Posterior vena cava (tissue), 2 donors: ENCODE results near the gene TWNK. TPM values are rescaled to one million over a fixed set of nuclear protein-coding genes. Genes with fewer than 3 reads are reported as not detected.

Source experiments
- DNase-seq: peaks from one replicate; pipeline ENCODE4 v3.0.0-alpha.2; 2020; ENCODE audit warnings: low spot score
- intact Hi-C, 2 donors: fragments of 100-400 bp; cut with DNase I; formaldehyde crosslinking; loops; one replicate each; pipeline versions ENCODE4 v1.14.1 to v1.14.2; 2022 to 2023
- total RNA-seq, 2 donors: library from RNA; stranded (reverse); fragmentation: NEBNext Ultra II Directional; extraction: Animal tissue kit (Norgen Biotek cat#: 25700); gene quantifications; one replicate each; pipeline ENCODE4 v1.2.1, GENCODE V29; 2021
- donor health status: DM: yes; HTN: yes; CAD: no.
- donor health status: DM: yes; HTN: yes; CAD: no.

TWNK gene
- total RNA-seq, 2 donors from 2014 or later: 5.2 to 5.6 TPM

DNA sequence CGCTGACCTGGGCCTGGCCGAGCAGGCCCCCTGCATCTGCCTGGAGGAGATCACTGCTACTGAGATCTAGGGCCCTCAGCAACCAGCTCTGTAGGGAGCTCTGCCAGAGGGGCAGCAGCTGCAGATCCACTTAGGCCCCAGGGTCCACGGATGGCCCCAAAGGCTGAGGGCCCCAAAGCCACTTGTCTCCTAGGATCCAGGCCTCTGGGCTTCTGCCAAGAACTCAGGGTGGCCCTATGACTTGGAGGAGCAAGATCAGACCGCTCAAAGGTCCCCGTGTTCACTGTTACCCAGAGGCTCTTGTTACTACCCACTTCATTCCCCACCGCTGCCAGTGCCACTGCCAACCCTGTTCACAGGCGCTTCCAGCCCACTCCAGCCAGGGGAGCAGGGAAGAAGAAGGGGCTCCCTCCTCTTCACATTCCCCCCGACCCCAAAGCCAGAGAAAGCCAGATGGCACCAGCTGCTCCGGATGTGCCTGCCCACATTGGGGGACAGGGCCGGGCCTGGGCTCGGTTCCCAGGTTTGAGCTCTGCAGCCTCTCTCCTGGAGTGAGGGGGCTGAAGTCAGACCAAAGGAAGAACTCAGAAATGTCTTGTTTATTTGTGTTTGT is 19.9 kb downstream of the TWNK start:
- no peak for DNase-seq
- intact Hi-C loops: no loop called here

DNA sequence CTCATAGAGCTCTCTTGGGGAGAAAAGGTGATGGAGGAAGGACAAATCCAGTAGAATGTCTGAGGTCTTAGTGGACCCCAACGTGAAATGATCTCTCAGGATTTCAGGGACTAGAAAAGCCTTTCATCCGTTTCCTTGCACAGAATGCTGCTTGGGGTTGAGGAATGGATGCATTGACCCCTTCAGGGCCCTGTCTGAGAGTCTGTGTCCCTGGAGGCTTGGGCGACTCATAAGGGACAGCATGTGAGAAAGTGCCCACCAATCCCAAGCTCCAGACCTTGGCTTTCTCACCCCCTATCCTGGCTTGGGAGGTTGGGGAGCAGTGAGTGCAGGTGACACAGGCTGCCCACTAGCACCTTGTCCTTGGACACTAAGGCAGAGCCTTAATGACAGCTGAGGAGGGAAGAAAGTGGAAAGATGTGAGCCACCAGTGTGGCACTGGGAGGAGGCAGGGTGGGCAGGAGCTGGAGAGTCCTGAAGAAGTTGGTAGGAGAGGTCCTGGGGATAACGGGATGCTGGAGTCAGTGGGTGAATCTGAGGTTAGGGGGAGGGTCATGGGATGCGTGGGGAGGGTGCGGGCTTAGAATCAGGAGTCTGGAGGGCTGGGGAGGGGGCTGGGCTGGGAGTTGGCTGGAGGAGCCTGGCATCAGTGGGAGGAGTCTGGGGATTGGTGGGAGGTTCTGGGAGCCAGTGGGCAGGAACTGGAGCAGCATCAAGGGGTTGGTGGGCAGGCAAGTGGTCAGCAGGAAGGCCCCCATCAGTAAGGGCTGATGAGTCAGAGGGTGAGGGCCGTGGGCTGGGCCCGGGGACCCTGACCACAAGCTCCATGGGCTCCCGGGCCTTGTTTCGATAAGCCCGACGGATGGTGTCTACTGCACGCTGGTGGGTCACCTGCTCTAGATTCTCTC is 20.8 kb downstream of the TWNK start:
- intact Hi-C loops: no loop called here
- DNase-seq: no peak

DNA sequence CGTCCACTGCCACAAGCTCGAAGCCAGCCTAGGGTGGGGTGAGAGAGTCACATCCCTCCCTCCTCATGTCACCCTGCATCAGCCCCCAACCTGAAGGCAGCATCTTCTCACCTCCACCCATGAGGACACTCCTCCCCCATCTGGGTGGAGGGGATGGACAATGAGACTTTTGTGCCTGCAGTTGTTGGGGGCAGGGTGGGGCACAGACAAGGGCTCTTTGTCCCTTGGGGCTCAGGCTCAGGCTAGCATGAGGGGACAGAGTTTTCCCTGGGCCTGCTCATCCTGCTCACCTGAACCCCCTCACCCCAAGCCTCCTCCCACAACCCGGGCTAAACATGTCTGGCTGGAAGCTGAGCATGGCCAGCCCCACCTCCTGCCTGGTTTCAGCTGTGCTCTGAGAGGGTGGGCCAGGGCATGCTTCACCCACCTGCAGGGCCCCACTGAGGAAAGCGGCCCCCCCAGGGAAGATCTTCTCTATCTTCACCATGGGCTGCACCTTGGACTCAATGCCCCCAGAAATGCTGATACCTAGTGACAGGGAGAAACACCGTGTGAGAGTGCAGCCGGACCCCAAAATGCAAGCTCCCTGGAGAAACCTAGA is 21.6 kb downstream of the TWNK start:
- intact Hi-C loops: no loop called here
- no peak for DNase-seq

DNA sequence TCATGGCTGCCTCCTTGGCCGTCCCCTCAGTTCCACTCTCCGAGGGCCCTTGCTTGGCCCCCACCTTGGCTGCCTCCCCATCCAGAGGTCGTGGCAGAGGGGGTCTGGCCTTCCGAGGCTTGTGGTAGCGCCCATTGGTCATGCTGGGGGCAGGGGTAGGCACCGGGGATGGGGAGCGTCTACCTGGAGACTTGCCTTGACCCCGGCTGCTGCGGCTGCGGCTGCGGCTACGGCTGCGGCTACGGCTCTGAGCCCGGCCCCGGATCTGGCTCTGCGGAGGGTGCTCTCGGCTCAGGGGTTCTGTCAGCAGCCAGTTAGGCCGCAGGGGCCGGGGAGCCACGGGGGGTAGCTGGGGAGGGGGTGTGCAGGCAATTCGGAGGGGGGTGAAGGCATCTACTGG is 23.0 kb downstream of the TWNK start:
- no peak for DNase-seq
- intact Hi-C loops: no loop called here

DNA sequence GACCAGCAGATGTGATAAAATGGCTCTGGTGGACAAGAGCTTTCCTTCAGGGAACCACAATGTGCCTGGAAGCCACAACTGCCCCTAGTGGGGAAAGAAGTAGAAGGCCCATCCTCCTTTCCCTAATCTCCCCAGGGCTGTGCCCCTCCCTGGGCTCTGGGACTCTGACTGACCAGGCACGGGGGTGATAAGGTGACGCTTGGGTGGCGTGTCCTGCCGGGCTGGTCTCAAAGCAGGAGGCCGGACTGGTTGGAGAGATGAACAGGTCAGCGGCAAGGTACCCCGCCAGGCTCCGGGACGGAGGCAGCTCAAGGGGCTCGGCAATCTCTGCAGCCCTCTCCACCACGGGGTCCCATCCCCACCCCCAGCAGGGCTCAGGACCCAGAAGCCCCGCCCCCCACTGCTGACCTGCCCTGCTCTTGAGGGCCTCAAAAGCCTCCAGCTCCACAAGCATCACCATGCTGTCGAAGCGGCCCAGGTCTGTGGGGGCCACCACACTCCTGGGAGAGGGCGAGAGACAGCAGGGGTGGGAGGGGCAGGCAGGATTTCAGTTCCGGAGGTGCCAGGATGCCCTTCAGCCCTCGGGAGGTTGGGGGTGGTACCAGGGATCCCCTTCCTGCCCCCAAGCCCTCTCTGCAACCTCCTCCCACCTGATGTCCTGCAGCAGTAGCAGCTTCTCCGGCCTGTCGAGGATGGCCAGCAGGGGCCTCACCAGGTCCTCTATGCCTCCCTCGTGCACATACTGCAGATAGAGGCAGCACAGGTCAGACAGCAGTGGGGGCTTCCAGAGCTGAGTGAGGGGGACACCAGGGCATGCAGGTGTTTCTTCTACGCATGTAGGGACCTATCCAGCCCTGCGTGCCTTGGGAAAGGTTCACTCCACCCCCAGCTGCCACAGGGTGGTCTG is 24.4 kb downstream of the TWNK start:
- no peak for DNase-seq
- intact Hi-C loops: loop anchor here in 1 of 2 donors (2.0 kb wide), 1 partner anchor 13 kb away; the partner anchor contains the start of gene LZTS2

DNA sequence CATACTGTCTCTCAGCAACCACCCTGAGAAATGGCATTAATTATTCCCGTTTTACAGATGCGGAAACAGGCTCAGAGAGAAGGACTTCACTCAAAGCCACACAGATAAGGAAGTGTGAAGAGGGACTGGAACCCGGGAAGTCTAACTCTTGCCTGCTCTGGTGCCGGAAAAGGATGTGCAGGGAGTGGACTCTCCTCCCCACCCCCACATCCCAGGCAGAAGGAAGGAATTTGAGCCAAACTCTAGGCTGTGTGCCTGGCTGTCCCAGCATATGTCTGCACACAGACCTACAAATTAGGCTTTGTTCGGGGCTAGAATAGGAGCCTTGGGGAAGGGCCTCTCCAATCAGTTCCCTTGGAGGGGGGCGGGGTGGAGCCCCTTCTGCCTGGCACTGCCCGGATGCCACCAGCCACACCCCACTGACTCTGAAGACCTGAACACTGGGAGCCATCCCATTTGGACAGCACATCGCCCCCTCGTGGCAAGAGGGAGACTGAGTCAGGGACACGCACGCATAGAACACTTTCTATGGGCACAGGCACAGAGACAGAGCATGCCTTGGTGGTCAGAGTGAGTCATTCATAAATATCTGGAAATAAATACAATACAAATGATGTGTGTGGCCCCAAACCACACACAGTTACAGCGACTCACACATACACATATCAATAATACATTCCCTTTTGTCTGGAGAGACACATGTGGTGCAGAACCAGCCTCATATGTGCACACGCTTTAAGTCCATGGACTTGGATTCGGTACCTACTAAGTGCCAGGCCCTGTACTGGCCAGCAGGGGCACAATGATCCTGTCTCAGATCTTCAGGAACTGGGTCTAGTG is 25.4 kb downstream of the TWNK start:
- DNase-seq: peak; percentile 96
- intact Hi-C loops: loop anchor here in 1 of 2 donors (2.0 kb wide), 1 partner anchor 14 kb away; the partner anchor contains the start of gene LZTS2

DNA sequence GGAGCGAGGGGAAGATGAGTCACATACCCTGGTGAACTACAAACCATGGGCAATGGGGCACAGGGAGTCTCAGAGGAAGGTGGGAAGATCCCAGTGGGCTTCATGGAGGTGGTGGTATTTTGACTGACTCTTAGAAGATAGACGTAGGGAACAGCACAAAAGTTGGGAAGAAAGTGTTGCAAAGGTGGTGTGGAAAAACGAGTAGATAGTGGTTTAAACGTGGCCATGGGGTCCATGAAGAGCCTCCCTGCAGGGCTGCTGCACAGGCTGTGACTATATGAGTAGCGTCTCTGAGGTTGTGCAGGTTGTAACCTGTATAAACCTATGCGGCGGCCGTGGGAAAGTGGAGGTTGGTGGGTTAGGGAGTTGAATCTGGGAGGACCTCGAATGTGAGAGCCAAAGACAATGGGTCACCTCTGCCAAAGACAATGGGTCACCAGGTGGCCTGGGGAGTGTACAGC is 26.1 kb downstream of the TWNK start:
- no peak for DNase-seq
- intact Hi-C loops: loop anchor here in 1 of 2 donors (2.0 kb wide), 1 partner anchor 15 kb away; the partner anchor contains the start of gene LZTS2

DNA sequence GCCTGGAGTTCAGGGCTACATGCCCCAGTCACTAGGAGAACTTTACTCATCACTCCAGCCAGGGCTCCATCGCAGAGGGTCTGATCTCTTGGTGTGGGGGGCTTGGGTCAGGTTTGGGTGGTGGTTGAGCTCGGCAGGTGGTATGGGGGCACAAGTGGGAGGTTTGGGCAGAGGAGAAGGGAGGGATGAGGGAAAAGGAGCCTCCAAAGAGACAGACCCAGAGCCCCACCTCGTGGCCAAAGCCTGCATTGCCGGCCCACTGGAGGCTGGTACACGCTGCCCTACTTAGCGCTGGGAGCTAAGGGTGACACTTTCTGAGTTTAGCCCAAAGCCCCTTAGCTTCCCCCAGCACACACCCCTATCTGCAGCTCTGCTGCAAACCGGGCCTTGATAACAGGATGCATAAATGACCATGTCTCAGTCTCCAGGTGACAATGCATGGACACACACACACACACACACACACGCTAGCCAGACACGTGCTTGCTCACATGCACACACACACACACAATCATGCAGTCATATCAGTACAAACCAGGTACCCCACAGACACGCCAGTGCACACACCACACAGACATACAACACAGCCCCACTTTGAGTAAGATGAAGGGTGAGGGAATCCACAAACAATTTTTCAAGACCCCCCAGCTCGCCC is 27.0 kb downstream of the TWNK start:
- intact Hi-C loops: no loop called here

DNA sequence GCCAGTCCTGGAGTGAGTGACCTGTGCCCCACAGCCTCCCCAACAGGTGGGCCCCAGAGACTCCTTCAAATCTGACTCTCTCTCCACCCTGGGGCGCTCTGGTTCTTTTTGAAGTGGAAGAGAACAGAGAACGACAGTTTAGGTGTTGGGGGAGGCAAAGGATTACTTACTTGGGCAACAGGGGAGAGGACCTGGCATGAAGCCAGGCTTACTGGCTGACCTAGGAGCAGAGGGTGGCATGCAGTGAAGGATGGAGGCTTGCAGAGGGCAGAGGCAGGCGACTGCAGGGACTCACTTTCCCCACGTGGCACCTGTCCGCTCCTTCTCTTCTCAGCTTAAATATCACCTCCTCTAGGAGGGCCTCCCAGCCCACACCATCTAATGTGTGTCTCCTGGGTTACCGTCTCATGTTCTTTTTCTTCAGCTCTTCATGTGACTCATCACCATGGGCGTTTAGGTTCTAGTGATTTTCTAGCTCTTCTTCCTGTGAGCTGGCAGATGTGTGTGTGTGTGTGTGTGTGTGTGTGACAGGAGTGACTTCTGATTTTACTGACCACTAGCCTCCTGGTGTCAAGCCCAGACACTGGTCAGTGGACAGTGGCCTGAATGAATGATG is 27.7 kb downstream of the TWNK start:
- DNase-seq: no peak
- intact Hi-C loops: no loop called here

More for the DNA sequence above, 27.0 kb downstream of the TWNK start:
- DNase-seq: peak; percentile 92

DNA sequence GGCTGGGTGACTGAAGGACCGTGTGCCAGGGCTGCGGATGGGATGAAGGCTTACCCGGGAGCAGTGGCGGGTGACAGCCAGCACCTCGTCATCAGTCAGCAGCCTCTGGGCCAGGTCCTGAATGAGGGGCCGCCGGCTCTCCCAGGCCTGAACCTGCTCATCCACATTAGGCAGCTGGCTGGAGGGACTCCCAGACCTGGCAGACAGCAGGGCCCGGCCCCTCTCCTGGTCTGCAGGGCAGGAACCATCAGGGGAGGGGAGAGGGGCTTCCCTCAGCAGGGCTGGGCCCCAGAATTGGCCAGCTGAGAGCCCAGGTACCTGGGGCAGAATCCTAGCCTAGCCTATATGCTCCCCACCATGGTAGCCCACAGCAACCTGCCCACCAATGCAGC is 28.2 kb downstream of the TWNK start:
- DNase-seq: no peak
- intact Hi-C loops: no loop called here

DNA sequence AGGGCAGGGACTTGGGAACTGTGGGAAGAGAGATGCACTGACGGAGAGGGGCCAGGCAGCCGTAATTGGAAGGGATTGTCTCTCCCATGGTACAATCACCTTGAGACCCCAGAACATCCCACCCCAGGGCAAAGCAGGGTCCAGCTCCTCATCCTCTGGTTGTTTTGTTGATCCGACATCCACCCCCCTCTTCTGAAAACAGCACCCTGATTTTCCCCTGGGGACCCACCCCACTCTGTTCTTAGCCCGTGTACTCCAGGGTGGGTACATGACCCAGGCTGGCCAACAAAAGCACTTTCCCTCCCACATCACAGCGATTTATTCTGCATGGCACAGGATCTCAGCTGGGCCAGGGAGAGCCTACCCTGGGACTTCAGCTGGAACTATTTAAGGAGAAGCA is 29.5 kb downstream of the TWNK start:
- intact Hi-C loops: no loop called here

DNA sequence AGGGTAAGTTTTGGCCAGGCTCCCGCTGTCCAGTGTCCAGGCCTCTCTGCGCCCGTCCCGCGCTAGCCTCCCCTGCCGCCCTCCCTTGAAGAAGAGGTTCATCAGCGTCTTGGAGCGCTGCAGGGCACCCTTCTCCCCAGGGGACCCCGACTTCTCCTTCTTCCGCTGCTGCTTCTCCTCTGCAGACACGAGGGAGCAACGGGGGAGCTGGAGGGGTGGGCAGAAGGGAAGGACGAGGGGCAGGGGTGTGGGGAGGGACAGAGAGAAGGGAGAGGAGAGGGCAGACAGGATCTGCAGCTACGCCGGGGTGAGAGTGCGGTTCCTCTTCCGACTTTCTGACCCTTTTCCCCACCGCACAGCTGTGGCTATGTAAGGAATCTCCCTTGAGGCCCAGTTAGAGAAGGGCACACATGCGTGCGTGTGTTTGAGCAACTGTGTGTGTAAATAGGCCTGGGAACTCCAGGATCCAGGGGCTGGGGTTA is 30.8 kb downstream of the TWNK start:
- no peak for DNase-seq
- intact Hi-C loops: no loop called here

More for the DNA sequence above, 29.5 kb downstream of the TWNK start:
- no peak for DNase-seq

DNA sequence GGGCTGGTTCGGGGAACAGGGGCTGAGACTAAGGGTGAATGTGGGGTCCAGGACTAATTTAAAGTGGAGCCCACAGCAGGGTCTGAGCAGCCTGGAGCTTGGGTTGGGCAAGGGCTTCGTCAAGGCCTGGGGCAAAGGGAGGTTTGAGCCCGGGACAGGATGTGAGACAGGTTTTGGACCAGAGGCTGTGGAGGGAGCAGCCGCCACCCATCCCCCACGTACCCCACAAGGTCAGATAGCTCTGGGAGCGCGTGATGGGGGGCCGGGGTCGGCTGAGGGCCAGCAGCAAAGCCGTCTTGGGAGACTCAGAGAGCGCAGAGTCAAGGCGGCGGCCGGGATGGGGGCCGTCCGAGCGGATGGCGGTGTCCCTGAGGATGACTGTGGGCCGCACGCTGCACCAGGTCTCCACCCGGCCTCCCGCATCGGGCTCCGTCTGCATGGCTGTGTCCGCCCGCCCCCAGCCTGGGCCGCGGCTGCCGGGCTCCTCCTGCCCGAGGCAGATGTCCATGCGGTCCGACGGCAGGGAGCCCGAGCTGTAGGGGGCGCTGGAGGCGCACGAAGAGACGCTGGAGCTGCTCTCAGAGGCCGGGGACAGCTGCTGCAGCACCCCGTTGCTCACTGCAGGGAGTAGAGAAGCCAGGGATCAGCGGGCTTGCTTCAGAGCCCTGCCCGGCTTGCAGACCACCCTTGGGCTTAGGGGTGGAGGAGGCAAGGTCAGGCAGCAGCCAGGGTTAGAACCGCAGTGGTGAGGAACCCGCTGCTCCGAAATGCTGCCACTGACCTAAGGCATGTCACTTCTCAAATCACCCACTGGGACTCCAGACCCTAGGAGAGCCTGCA is 31.5 kb downstream of the TWNK start:
- DNase-seq: peak; percentile 96
- intact Hi-C loops: no loop called here

DNA sequence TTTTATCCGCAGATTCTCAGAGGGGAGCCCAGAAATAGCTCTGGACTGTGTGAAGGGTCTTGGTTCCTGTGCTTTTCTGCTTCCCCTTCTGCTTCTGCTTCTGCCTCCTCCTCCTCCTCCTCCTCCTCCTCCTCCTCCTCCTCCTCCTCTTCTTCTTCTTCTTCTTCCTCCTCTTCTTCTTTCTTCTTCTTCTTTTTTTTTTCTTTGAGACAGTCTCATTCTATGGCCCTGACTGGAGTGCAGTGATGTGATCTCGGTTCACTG is 32.0 kb downstream of the TWNK start:
- intact Hi-C loops: no loop called here
- DNase-seq: no peak

DNA sequence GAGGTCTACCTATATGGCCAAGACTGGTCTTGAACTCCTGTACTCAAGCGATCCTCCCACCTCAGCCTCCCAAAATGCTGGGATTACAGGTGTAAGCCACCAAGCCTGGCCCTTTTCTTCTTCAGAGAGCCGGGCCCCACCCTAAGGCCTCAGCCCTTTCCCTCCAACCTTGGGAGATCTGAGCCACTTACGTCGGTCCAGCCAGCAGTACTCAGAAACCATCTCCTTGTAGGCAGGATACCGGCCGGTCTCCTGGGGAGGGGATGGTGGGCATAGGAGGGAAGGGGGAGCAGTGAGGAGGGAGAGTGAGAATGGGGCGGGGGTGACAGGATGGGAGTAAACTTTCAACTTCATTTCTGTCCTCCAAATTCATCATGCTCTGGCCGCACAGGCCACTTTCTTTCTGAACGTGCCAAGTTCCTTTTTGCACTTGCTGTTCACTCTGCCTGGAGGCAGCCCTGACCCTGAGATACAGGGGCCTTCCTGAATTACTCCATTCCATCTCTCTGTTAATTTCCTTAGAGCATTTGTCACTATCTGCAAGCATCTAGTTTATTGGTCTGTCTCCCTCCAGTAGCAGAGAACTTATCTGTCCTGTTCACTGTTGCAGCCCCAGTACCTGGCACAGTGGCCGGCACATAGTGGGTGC is 33.2 kb downstream of the TWNK start:
- intact Hi-C loops: no loop called here
- DNase-seq: no peak

DNA sequence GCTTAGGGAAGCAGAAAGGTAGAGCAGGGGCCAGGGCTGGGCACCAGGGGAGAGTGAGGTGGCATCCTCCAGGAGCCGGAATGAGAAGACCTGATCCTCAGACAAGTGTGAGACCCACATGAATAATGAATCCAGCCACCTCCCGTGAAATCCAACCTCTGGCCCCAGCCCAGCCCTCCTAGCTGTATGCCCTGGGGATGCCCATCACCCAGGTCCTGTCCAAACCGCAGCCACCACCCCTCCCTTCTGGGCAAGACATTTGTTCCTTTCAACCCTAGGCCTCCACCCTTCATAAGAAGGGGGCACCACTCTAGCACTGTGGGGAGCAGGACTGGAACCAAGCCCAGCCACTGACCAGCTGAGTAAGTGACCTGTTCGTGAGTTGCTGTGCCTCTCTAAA is 33.9 kb downstream of the TWNK start:
- DNase-seq: no peak
- intact Hi-C loops: no loop called here
